Esophagus squamous epithelium (tissue), 5 donors: ENCODE results near the gene DISP2. TPM values are rescaled to one million over a fixed set of nuclear protein-coding genes. Genes with fewer than 3 reads are reported as not detected.

ENCODE experiments used
- DNase-seq: peaks from one replicate; lab custom pipeline; 2025; lab: John Stamatoyannopoulos, UW
- H3K27ac ChIP-seq, 4 donors: fragments of 200-600 bp; sonication (generic); one replicate each; pipeline ENCODE4 v1.5.1; 2016 to 2019; ENCODE audit warnings: mild to moderate bottlenecking in 1 of 4
- H3K27me3 ChIP-seq, 4 donors: fragments of 200-600 bp; sonication (generic); 1 replicate in 3 of 4; 2 replicates in 1 of 4; pipeline versions ENCODE4 v1.5.1 to v1.6.0; 2017 to 2021; ENCODE audit warnings: antibody characterized with exemption in 1 of 4
- H3K36me3 ChIP-seq, 3 donors: fragments of 200-600 bp; sonication (generic); one replicate each; pipeline ENCODE4 v1.5.1; 2016 to 2019
- H3K4me1 ChIP-seq, 3 donors: fragments of 200-600 bp; sonication (generic); one replicate each; pipeline ENCODE4 v1.5.1; 2017 to 2019
- H3K4me3 ChIP-seq, 4 donors: fragments of 200-600 bp; sonication (generic); 1 replicate in 3 of 4; 2 replicates in 1 of 4; pipeline ENCODE4 v1.5.1; 2016 to 2019; ENCODE audit warnings: mild to moderate bottlenecking in 2 of 4, moderate library complexity in 1 of 4
- H3K9me3 ChIP-seq, 3 donors: fragments of 200-600 bp; sonication (generic); one replicate each; pipeline ENCODE4 v1.5.1; 2016 to 2019
- CTCF ChIP-seq, 6 experiments: fragments of 450-650 bp in 4 of 6; fragments of 200-600 bp in 2 of 6; sonication (generic) in 2 of 6; IDR thresholded peaks; one replicate each; pipeline ENCODE4 v1.5.1; 2016 to 2019; ENCODE audit warnings: antibody characterized with exemption in 6 of 6, mild to moderate bottlenecking in 4 of 6, moderate library complexity in 4 of 6
- POLR2A ChIP-seq, 4 donors: fragments of 450-650 bp; IDR thresholded peaks; one replicate each; pipeline ENCODE4 v1.6.1; 2017; ENCODE audit warnings: antibody characterized with exemption in 4 of 4, mild to moderate bottlenecking in 4 of 4, moderate library complexity in 3 of 4
- WGBS, 2 donors: methylation state at CpG; one replicate each; pipeline ENCODE4 v1.1.5; 2018; 5-methylcytosine and 5-hydroxymethylcytosine counted together
- intact Hi-C: fragments of 100-400 bp; cut with DNase I; formaldehyde crosslinking; loops from one replicate; pipeline ENCODE4 v1.15.0; 2022
- total RNA-seq, 4 donors: library from RNA; depleted of rRNA; stranded (reverse); fragments of >200 nt; gene quantifications; one replicate each; pipeline ENCODE4 v1.1.0, GENCODE V29; 2016
- donor health status: DM: yes; HTN: yes; CAD: no.

The DISP2 gene
- total RNA-seq, 4 donors from 2014 or later, result under 0.01 TPM; not detected in 2

DNA sequence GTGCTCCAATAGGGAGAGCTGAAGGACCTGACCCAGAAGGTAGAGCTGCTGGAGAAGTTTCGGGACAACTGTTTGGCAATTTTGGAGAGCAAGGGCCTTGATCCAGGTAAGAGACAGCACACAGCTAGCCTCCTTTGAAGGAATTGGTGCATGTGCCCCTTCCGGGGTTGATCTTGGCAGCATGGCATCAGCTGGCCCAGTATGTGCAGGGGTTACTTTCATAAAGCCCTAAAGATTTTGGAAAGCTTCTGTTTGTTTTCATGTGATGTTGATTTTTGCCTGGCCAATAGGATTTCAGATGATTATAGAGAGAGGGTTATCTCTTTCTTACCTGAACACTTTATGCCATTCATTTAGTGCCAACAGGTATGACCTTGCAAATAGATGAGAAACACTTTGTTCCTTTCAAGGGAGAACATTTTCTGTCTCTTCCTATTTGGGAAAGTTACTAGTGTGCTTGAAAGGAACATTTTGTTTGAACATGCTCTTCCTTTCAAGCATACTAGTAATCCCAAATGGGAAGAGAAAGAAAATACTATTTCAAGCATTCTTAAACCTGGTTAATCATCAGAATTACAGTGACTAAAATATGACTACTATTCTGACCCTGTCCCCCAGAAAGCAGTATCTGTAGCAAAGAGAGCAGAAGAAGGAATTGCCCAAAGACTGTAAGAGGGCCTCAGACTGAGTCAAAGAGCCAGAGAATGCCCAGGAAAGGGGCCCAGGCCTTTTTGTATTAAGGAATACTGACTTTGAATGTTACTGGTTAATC lies 32.0 kb downstream of the DISP2 start:
- intact Hi-C loops, result no loop called here
- Histone ChIP-seq H3K9me3 (no peaks in the 10 kb centered on the region), H3K36me3 (peaks cover 0 to 72% (median 18%) of the 10 kb centered on the region in 3 donors), H3K4me3 (no peak overlapping the region), H3K27me3 (no peaks in the 10 kb centered on the region), H3K4me1 (no peaks in the 10 kb centered on the region), H3K27ac (peak overlapping the region in 2 of 4 donors; percentile 1 to 24)
- no peak for DNase-seq
- 86 to 90% methylated on average over 1 to 2 of the region's 2 CpGs for WGBS, 2 donors
- no peak for TF ChIP-seq POLR2A (IDR thresholded peaks at IDR 0.05)
- no peak for TF ChIP-seq CTCF (IDR thresholded peaks at IDR 0.05)

- no peaks in the 10 kb centered on the region for H3K9me3 ChIP-seq
- no peak for DNase-seq
- H3K27me3 ChIP-seq, result no peaks in the 10 kb centered on the region
- no peak overlapping the region for H3K27ac ChIP-seq
- intact Hi-C loops, result no loop called here
- TF ChIP-seq CTCF (IDR thresholded peaks at IDR 0.05) (no peak), POLR2A (IDR thresholded peaks at IDR 0.05) (no peak)
- WGBS, 2 donors, result 86 to 94% methylated on average over 4 of the region's 4 CpGs
- H3K4me3 ChIP-seq, result no peak overlapping the region
- H3K36me3 ChIP-seq, result peaks cover 0 to 55% (median 7%) of the 10 kb centered on the region in 3 donors
- H3K4me1 ChIP-seq, result peaks cover 0 to 3% (median 0%) of the 10 kb centered on the region in 3 donors
Measured at GRCh38 chr15:40392986-40393948, 35.2 kb downstream of the DISP2 start.

- intact Hi-C loops, result no loop called here
- Histone ChIP-seq H3K4me3 (no peak overlapping the region), H3K27me3 (no peaks in the 10 kb centered on the region), H3K36me3 (peaks cover 0 to 16% (median 6%) of the 10 kb centered on the region in 3 donors), H3K4me1 (peaks cover 0 to 5% (median 0%) of the 10 kb centered on the region in 3 donors), H3K27ac (no peak overlapping the region), H3K9me3 (no peaks in the 10 kb centered on the region)
- no peak for DNase-seq
- TF ChIP-seq POLR2A (IDR thresholded peaks at IDR 0.05) (no peak), CTCF (IDR thresholded peaks at IDR 0.05) (no peak)
- WGBS, 2 donors, result 89 to 93% methylated on average over 8 of the region's 8 CpGs
Measured at GRCh38 chr15:40397688-40398412, 39.8 kb downstream of the DISP2 start.

DNA sequence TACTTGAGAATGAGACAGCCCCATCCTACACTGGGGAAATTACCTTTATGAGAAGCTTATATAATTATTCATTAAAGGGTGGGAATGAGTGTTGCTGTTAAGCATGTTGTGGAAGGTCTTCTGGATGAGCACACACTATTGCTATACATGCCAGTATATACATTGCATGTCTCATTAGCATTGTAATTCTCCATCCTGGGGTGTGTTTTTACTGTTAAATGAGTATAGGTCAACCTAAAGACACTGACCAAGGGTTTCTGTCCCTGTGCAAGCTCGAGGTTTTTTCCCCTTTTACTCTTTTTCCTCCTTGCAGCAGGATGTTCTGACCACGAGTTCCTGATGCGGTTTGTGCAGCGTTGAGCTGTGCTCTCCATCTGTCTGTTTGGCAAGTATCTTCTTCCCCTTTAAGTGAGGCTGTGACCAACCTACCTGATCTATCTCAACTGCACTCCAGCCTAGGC lies 40.4 kb downstream of the DISP2 start:
- no peak for TF ChIP-seq POLR2A (IDR thresholded peaks at IDR 0.05)
- 63 to 74% methylated on average over 4 of the region's 4 CpGs for WGBS, 2 donors
- Histone ChIP-seq H3K4me3 (no peak overlapping the region), H3K4me1 (peaks cover 0 to 5% (median 0%) of the 10 kb centered on the region in 3 donors), H3K9me3 (no peaks in the 10 kb centered on the region), H3K36me3 (peaks cover 0 to 10% (median under 1%) of the 10 kb centered on the region in 3 donors), H3K27ac (no peak overlapping the region), H3K27me3 (no peaks in the 10 kb centered on the region)
- intact Hi-C loops, result no loop called here
- no peak for DNase-seq

GRCh38 chr15:40399370-40399769 lies 41.4 kb downstream of the DISP2 start:
- H3K36me3 ChIP-seq, result peaks cover 0 to 1% (median 0%) of the 10 kb centered on the region in 3 donors
- intact Hi-C loops, result no loop called here
- H3K4me3 ChIP-seq, result no peak overlapping the region
- no peaks in the 10 kb centered on the region for H3K9me3 ChIP-seq
- H3K4me1 ChIP-seq, result peaks cover 0 to 6% (median 0%) of the 10 kb centered on the region in 3 donors
- no peak overlapping the region for H3K27ac ChIP-seq
- no peak for DNase-seq
- WGBS, 2 donors, result 66 to 77% methylated on average over 3 to 6 of the region's 7 CpGs
- TF ChIP-seq POLR2A (IDR thresholded peaks at IDR 0.05), result no peak
- TF ChIP-seq CTCF (IDR thresholded peaks at IDR 0.05), result no peak
- no peaks in the 10 kb centered on the region for H3K27me3 ChIP-seq
